Fibroblast of lung (primary cell): ENCODE data around the gene RABGAP1L. TPM values are rescaled to one million over a fixed set of nuclear protein-coding genes. Genes with fewer than 3 reads are reported as not detected.

ENCODE experiments used
- DNase-seq, 2 donors: peaks; one replicate each; pipeline versions ENCODE4 v3.0.0 to v3.0.0-alpha.2; 2010; ENCODE audit warnings: low read depth in 2 of 2
- H2AFZ ChIP-seq: 2 replicates; pipeline ENCODE4 v1.5.1; 2012; ENCODE audit warnings: low read length, control low read depth, inconsistent platforms
- H3K27ac ChIP-seq: 2 replicates; pipeline ENCODE4 v1.5.1; 2011; ENCODE audit warnings: low read length, control low read depth; ENCODE audit not compliant: insufficient read depth
- H3K27me3 ChIP-seq: 2 replicates; pipeline ENCODE4 v1.5.1; 2011; ENCODE audit warnings: mild to moderate bottlenecking, low read length; ENCODE audit not compliant: control insufficient read depth, insufficient read depth
- H3K36me3 ChIP-seq: 2 replicates; pipeline ENCODE4 v1.5.1; 2011; ENCODE audit warnings: low read length; ENCODE audit not compliant: control insufficient read depth, insufficient read depth
- H3K4me1 ChIP-seq: 2 replicates; pipeline ENCODE4 v1.5.1; 2011; ENCODE audit warnings: low read length; ENCODE audit not compliant: control insufficient read depth, insufficient read depth; ENCODE audit errors: extremely low read depth
- H3K4me2 ChIP-seq: 2 replicates; pipeline ENCODE4 v1.5.1; 2011; ENCODE audit warnings: low read length, control low read depth; ENCODE audit not compliant: insufficient read depth; ENCODE audit errors: extremely low read depth
- H3K4me3 ChIP-seq, 4 experiments: fragments of 200-600 bp in 1 of 4; sonication (generic) in 1 of 4; replicated peaks in 1 of 4; 2 replicates each; pipeline ENCODE4 v1.5.1; 2011 to 2016; ENCODE audit warnings: low read length in 4 of 4, low read depth in 3 of 4, mild to moderate bottlenecking in 3 of 4, control low read depth in 2 of 4, inconsistent platforms in 1 of 4, mixed read lengths in 1 of 4; ENCODE audit not compliant: insufficient read depth in 1 of 4; ENCODE audit errors: control extremely low read depth in 1 of 4
- H3K79me2 ChIP-seq: 2 replicates; pipeline ENCODE4 v1.5.1; 2012; ENCODE audit warnings: mild to moderate bottlenecking, low read length, inconsistent platforms; ENCODE audit not compliant: control insufficient read depth, insufficient read depth
- H3K9ac ChIP-seq: 2 replicates; pipeline ENCODE4 v1.5.1; 2011; ENCODE audit warnings: mild to moderate bottlenecking, low read length, control low read depth; ENCODE audit not compliant: insufficient read depth
- H3K9me3 ChIP-seq: 2 replicates; pipeline ENCODE4 v1.5.1; 2012; ENCODE audit warnings: low read depth, low read length; ENCODE audit not compliant: control insufficient read depth, insufficient read depth
- H4K20me1 ChIP-seq: 2 replicates; pipeline ENCODE4 v1.5.1; 2011; ENCODE audit warnings: low read length; ENCODE audit not compliant: control insufficient read depth, insufficient read depth; ENCODE audit errors: extremely low read depth
- CTCF ChIP-seq, 2 donors: IDR thresholded peaks in 1 of 2; conservative IDR thresholded peaks in 1 of 2; 1 replicate in 1 of 2; 2 replicates in 1 of 2; pipeline ENCODE4 v1.5.1; 2011 to 2012; ENCODE audit warnings: low read length in 2 of 2, control low read depth in 1 of 2, inconsistent platforms in 1 of 2, low read depth in 1 of 2, mild to moderate bottlenecking in 1 of 2
- EZH2 ChIP-seq: IDR thresholded peaks from 2 replicates; pipeline ENCODE4 v1.5.1; 2012; ENCODE audit warnings: low read length, control low read depth, mild to moderate bottlenecking; ENCODE audit errors: missing control alignments
- polyA plus RNA-seq, 2 donors: library from polyadenylated mRNA; depleted of rRNA in 1 of 2; stranded (reverse) in 1 of 2; unstranded in 1 of 2; fragments of >200 nt; gene quantifications; 2 replicates each; pipeline ENCODE4 v1.2.1, GENCODE V29; 2011 to 2012; ENCODE audit warnings: missing spikeins in 1 of 2
- total RNA-seq: library from RNA; depleted of rRNA; stranded (reverse); fragments of >200 nt; gene quantifications from 2 replicates; pipeline ENCODE4 v1.2.1, GENCODE V29; 2014

The RABGAP1L gene
- total and polyA plus RNA-seq, 2 donors (not counting 1 experiment from before 2014, with no cell fraction given): 33.8 to 36.5 TPM

- H4K20me1 ChIP-seq: no peaks in the 10 kb centered on the region
- TF ChIP-seq CTCF (conservative IDR thresholded peaks at IDR 0.05 in 1 of 2, IDR thresholded peaks at IDR 0.05 in 1 of 2; ENCODE audit: low read depth in 1 of 2, low read length in 2 of 2): no peak
- no peak for TF ChIP-seq EZH2
- H3K79me2 ChIP-seq: no peaks in the 10 kb centered on the region
- H3K36me3 ChIP-seq: no peaks in the 10 kb centered on the region
- no peak overlapping the region for H3K9ac ChIP-seq
- no peak overlapping the region for H3K4me3 ChIP-seq
- no peak overlapping the region for H3K4me2 ChIP-seq
- H3K27ac ChIP-seq: no peak overlapping the region
- H3K9me3 ChIP-seq: no peaks in the 10 kb centered on the region
- no peaks in the 10 kb centered on the region for H3K4me1 ChIP-seq
- H3K27me3 ChIP-seq: no peaks in the 10 kb centered on the region
- no peak overlapping the region for H2AFZ ChIP-seq
- peak in 1 of 2 donors; percentile 19 for DNase-seq
Observed at GRCh38 chr1:174266476-174266875, 107.2 kb downstream of the RABGAP1L start.

- H3K9ac ChIP-seq: no peak overlapping the region
- H4K20me1 ChIP-seq: no peaks in the 10 kb centered on the region
- TF ChIP-seq CTCF (conservative IDR thresholded peaks at IDR 0.05 in 1 of 2, IDR thresholded peaks at IDR 0.05 in 1 of 2; ENCODE audit: low read depth in 1 of 2, low read length in 2 of 2) (no peak), EZH2 (no peak)
- H3K79me2 ChIP-seq: no peaks in the 10 kb centered on the region
- H3K27me3 ChIP-seq: no peaks in the 10 kb centered on the region
- no peaks in the 10 kb centered on the region for H3K9me3 ChIP-seq
- H3K36me3 ChIP-seq: no peaks in the 10 kb centered on the region
- no peaks in the 10 kb centered on the region for H3K4me1 ChIP-seq
- H3K4me3 ChIP-seq: no peak overlapping the region
- H3K27ac ChIP-seq: no peak overlapping the region
- no peak overlapping the region for H2AFZ ChIP-seq
- no peak for DNase-seq
- H3K4me2 ChIP-seq: no peak overlapping the region
Observed at GRCh38 chr1:174266991-174267612, 107.8 kb downstream of the RABGAP1L start.

- H3K4me3 ChIP-seq: no peak overlapping the region
- H4K20me1 ChIP-seq: no peaks in the 10 kb centered on the region
- no peak for DNase-seq
- H3K27me3 ChIP-seq: no peaks in the 10 kb centered on the region
- no peaks in the 10 kb centered on the region for H3K4me1 ChIP-seq
- H3K9ac ChIP-seq: no peak overlapping the region
- H3K36me3 ChIP-seq: no peaks in the 10 kb centered on the region
- no peak overlapping the region for H2AFZ ChIP-seq
- no peak overlapping the region for H3K4me2 ChIP-seq
- H3K9me3 ChIP-seq: no peaks in the 10 kb centered on the region
- no peak overlapping the region for H3K27ac ChIP-seq
- no peaks in the 10 kb centered on the region for H3K79me2 ChIP-seq
- TF ChIP-seq EZH2: no peak
- no peak for TF ChIP-seq CTCF (conservative IDR thresholded peaks at IDR 0.05 in 1 of 2, IDR thresholded peaks at IDR 0.05 in 1 of 2; ENCODE audit: low read depth in 1 of 2, low read length in 2 of 2)
Observed at GRCh38 chr1:174269989-174270651, 110.8 kb downstream of the RABGAP1L start.
